Panc1 (cell line): ENCODE measurements around the gene ZYX. TPM values are rescaled to one million over a fixed set of nuclear protein-coding genes. Genes with fewer than 3 reads are reported as not detected.

Source experiments
- ATAC-seq: fragments of 200-7000 bp; cut with Tn5 transposase; 2 replicates; pipeline ENCODE4 v1.9.1; 2020; ENCODE audit warnings: mild to moderate bottlenecking, moderate library complexity
- BruUV-seq: library from RNA; stranded (reverse); fragments of 400-500 nt; replicated peaks from 2 replicates; lab custom pipeline; 2021; lab: Mats Ljungman, UMichigan
- CTCF ChIA-PET: fragments of 300-600 bp; sonication (Branson Sonifier 250); formaldehyde crosslinking; loops from one replicate; lab custom pipeline; 2022; ENCODE audit warnings: antibody characterized with exemption; lab: Charles Lee
- POLR2A ChIA-PET: fragments of 300-600 bp; sonication (Branson Sonifier 250); formaldehyde crosslinking; loops from one replicate; lab custom pipeline; 2022; ENCODE audit warnings: antibody characterized with exemption; lab: Charles Lee
- DNase-seq: peaks from one replicate; pipeline ENCODE4 v3.0.0-alpha.2; 2010; ENCODE audit warnings: low read depth, low spot score
- H3K27ac ChIP-seq: 2 replicates; pipeline ENCODE4 v1.5.1; 2011; ENCODE audit warnings: mild to moderate bottlenecking, low read length, inconsistent platforms
- H3K27me3 ChIP-seq: fragments of 200-500 bp; sonication (Bioruptor generic); 2 replicates; pipeline ENCODE4 v1.6.0; 2014; ENCODE audit warnings: low read length, inconsistent platforms; ENCODE audit not compliant: control insufficient read depth, insufficient read depth
- H3K36me3 ChIP-seq: fragments of 200-500 bp; sonication (Bioruptor generic); 2 replicates; pipeline ENCODE4 v1.5.1; 2014; ENCODE audit warnings: inconsistent platforms, mild to moderate bottlenecking, low read length, moderate library complexity; ENCODE audit not compliant: control insufficient read depth, insufficient read depth
- H3K4me1 ChIP-seq: 2 replicates; pipeline ENCODE4 v1.5.1; 2011; ENCODE audit warnings: inconsistent platforms, mild to moderate bottlenecking, low read length, moderate library complexity; ENCODE audit not compliant: control insufficient read depth, insufficient read depth
- H3K4me3 ChIP-seq, 2 experiments: 2 replicates each; pipeline ENCODE4 v1.5.1; 2011 to 2012; ENCODE audit warnings: low read depth in 2 of 2, low read length in 2 of 2, mild to moderate bottlenecking in 2 of 2, inconsistent platforms in 1 of 2, moderate library complexity in 1 of 2
- H3K9me3 ChIP-seq: fragments of 200-500 bp; sonication (Bioruptor generic); 2 replicates; pipeline ENCODE4 v1.5.1; 2014; ENCODE audit warnings: low read depth, mild to moderate bottlenecking, inconsistent platforms, low read length, moderate library complexity; ENCODE audit not compliant: control insufficient read depth, insufficient read depth
- CTCF ChIP-seq: fragments of 450-650 bp; IDR thresholded peaks from 2 replicates; pipeline ENCODE4 v1.5.1; 2017; ENCODE audit warnings: mild to moderate bottlenecking
- POLR2AphosphoS5 ChIP-seq: IDR thresholded peaks from 2 replicates; pipeline ENCODE4 v1.6.1; 2012; ENCODE audit warnings: mild to moderate bottlenecking, low read depth, low read length, moderate library complexity
- REST ChIP-seq, 2 experiments: IDR thresholded peaks; 2 replicates each; pipeline ENCODE4 v1.6.1; 2011 to 2012; ENCODE audit warnings: low read depth in 2 of 2, control low read depth in 1 of 2, low read length in 1 of 2, mild to moderate bottlenecking in 1 of 2, moderate library complexity in 1 of 2; ENCODE audit not compliant: insufficient read depth in 1 of 2
- SIN3A ChIP-seq: IDR thresholded peaks from 2 replicates; pipeline ENCODE4 v1.6.1; 2012; ENCODE audit warnings: low read depth, mild to moderate bottlenecking, low read length, moderate library complexity, borderline replicate concordance; ENCODE audit not compliant: insufficient read depth
- TCF7L2 ChIP-seq: IDR thresholded peaks from 2 replicates; pipeline ENCODE4 v1.6.1; 2011; ENCODE audit warnings: mild to moderate bottlenecking, low read depth, low read length, inconsistent platforms
- in situ Hi-C: cut with HindIII; loops from 2 replicates; pipeline ENCODE4 v1.10.0; 2016; ENCODE audit warnings: low sequenced_read_pairs, low pct_unique_long_range_greater_than_20kb
- intact Hi-C: fragments of 100-400 bp; cut with micrococcal nuclease; formaldehyde crosslinking; loops from one replicate; pipeline ENCODE4 v1.10.0; 2022; ENCODE audit not compliant: unreplicated experiment
- total RNA-seq: library from RNA; stranded (reverse); gene quantifications from one replicate; pipeline ENCODE4 v1.2.1, GENCODE V29; 2021; ENCODE audit not compliant: unreplicated experiment

The ZYX gene
- total RNA-seq, 1 experiment from 2014 or later, result 169 TPM

- Histone ChIP-seq H3K36me3 (no peaks in the 10 kb centered on the region), H3K4me3 (no peak overlapping the region), H3K27ac (no peak overlapping the region), H3K27me3 (peaks cover 3% of the 10 kb centered on the region; the same call in 1 of the 2 replicates), H3K9me3 (no peaks in the 10 kb centered on the region), H3K4me1 (no peaks in the 10 kb centered on the region)
- BruUV-seq, result no TSS peak
- ChIA-PET CTCF (no interaction called here), POLR2A (no interaction called here)
- intact Hi-C loops, result no loop called here
- TF ChIP-seq POLR2AphosphoS5, result no peak
- no peak for TF ChIP-seq TCF7L2
- DNase-seq (no peak), ATAC-seq (peak; percentile 31; the same call in 1 of the 2 replicates)
- in situ Hi-C loops, result no loop called here
These were observed 25.4 kb upstream of the ZYX start for GRCh38 chr7:143355450-143356385.

GRCh38 chr7:143356414-143357050 lies 24.6 kb upstream of the ZYX start:
- Histone ChIP-seq H3K27me3 (peaks cover 3% of the 10 kb centered on the region; the same call in 1 of the 2 replicates), H3K4me1 (no peaks in the 10 kb centered on the region), H3K9me3 (no peaks in the 10 kb centered on the region), H3K27ac (no peak overlapping the region), H3K36me3 (no peaks in the 10 kb centered on the region), H3K4me3 (no peak overlapping the region)
- TF ChIP-seq CTCF (no peak), REST (IDR thresholded peaks at IDR 0.05; ENCODE audit: insufficient read depth in 1 of 2, low read depth in 2 of 2, low read length in 1 of 2) (no peak), POLR2AphosphoS5 (no peak)
- ChIA-PET CTCF (no interaction called here), POLR2A (no interaction called here)
- BruUV-seq, result no TSS peak
- ATAC-seq (no peak), DNase-seq (no peak)
- intact Hi-C loops (no loop called here), in situ Hi-C loops (no loop called here)

GRCh38 chr7:143358626-143359025 lies 22.5 kb upstream of the ZYX start:
- Histone ChIP-seq H3K4me3 (no peak overlapping the region), H3K36me3 (no peaks in the 10 kb centered on the region), H3K27ac (no peak overlapping the region), H3K9me3 (no peaks in the 10 kb centered on the region), H3K4me1 (no peaks in the 10 kb centered on the region), H3K27me3 (peaks cover 10% of the 10 kb centered on the region)
- no TSS peak for BruUV-seq
- POLR2A ChIA-PET, result no interaction called here
- TF ChIP-seq SIN3A (no peak), CTCF (no peak), REST (IDR thresholded peaks at IDR 0.05; ENCODE audit: insufficient read depth in 1 of 2, low read depth in 2 of 2, low read length in 1 of 2) (no peak), POLR2AphosphoS5 (no peak), TCF7L2 (no peak)
- CTCF ChIA-PET, result no interaction called here
- intact Hi-C loops, result no loop called here
- in situ Hi-C loops, result no loop called here
- DNase-seq (no peak), ATAC-seq (no peak)
